Natural killer cell (primary cell): ENCODE data around the gene MAPK8IP1. TPM values are rescaled to one million over a fixed set of nuclear protein-coding genes. Genes with fewer than 3 reads are reported as not detected.

ENCODE experiments used
- ATAC-seq, 3 donors: fragments of 150-1000 bp in 2 of 3; fragments of 200-7000 bp in 1 of 3; cut with Tn5 transposase; 1 replicate in 1 of 3; 2 replicates in 2 of 3; pipeline ENCODE4 v1.10.0; 2021; ENCODE audit warnings: mild to moderate bottlenecking in 2 of 3, moderate library complexity in 2 of 3
- DNase-seq, 2 donors: peaks; one replicate each; pipeline versions ENCODE4 v3.0.0 to v3.0.0-alpha.2; 2013 to 2021; ENCODE audit warnings: mixed read lengths in 1 of 2
- H3K27ac ChIP-seq: one replicate; pipeline ENCODE4 v1.5.1; 2013; ENCODE audit warnings: mild to moderate bottlenecking, low read length
- H3K27me3 ChIP-seq: one replicate; pipeline ENCODE4 v1.6.1; 2013; ENCODE audit warnings: low read length; ENCODE audit not compliant: control insufficient read depth, insufficient read depth
- H3K36me3 ChIP-seq: one replicate; pipeline ENCODE4 v1.6.1; 2013; ENCODE audit warnings: low read length; ENCODE audit not compliant: control insufficient read depth, insufficient read depth
- H3K4me1 ChIP-seq: one replicate; pipeline ENCODE4 v1.6.1; 2013; ENCODE audit warnings: low read length; ENCODE audit not compliant: control insufficient read depth, insufficient read depth
- H3K4me3 ChIP-seq: one replicate; pipeline ENCODE4 v1.5.1; 2013; ENCODE audit warnings: low read length
- H3K9me3 ChIP-seq: one replicate; pipeline ENCODE4 v1.6.1; 2013; ENCODE audit warnings: low read length; ENCODE audit not compliant: control insufficient read depth, insufficient read depth
- H3K27ac Mint-ChIP-seq, 2 donors: one replicate each; pipeline ENCODE4 v1.8.0; 2022; ENCODE audit warnings: mild to moderate bottlenecking in 2 of 2, mixed read lengths in 2 of 2, moderate library complexity in 1 of 2
- H3K27me3 Mint-ChIP-seq, 2 donors: one replicate each; pipeline ENCODE4 v1.8.0; 2022; ENCODE audit warnings: low read depth in 2 of 2, mixed read lengths in 2 of 2
- H3K36me3 Mint-ChIP-seq: one replicate; pipeline ENCODE4 v1.8.0; 2022; ENCODE audit warnings: mixed read lengths
- H3K4me1 Mint-ChIP-seq, 2 donors: one replicate each; pipeline ENCODE4 v1.8.0; 2022; ENCODE audit warnings: mixed read lengths in 2 of 2
- H3K4me3 Mint-ChIP-seq: one replicate; pipeline ENCODE4 v1.8.0; 2022; ENCODE audit warnings: mild to moderate bottlenecking, moderate library complexity, mixed read lengths
- H3K9me3 Mint-ChIP-seq, 2 donors: one replicate each; pipeline ENCODE4 v1.8.0; 2022; ENCODE audit warnings: mixed read lengths in 2 of 2
- CTCF ChIP-seq: fragments of 200-600 bp; IDR thresholded peaks from one replicate; pipeline ENCODE4 v1.8.0; 2022; ENCODE audit warnings: antibody characterized with exemption
- WGBS: methylation state at CpG from one replicate; pipeline ENCODE4 v1.1.7; 2013; ENCODE audit warnings: missing lambda C conversion rate; ENCODE audit not compliant: insufficient coverage; 5-methylcytosine and 5-hydroxymethylcytosine counted together
- intact Hi-C: fragments of 100-400 bp; cut with micrococcal nuclease; formaldehyde crosslinking; loops from one replicate; pipeline ENCODE4 v1.14.2; 2022
- total RNA-seq, 4 donors: library from RNA; stranded (reverse); fragments of 120-200 nt in 1 of 4; gene quantifications; one replicate each; pipeline versions ENCODE4 v1.2.3 to v1.2.4, GENCODE V29; 2013 to 2022

The MAPK8IP1 gene
- total RNA-seq, 3 donors from 2014 or later (not counting 1 experiment from before 2014, with no cell fraction given) = 9.7 to 21.5 (median 13.9) TPM

- ATAC-seq = no peak
- Mint-ChIP-seq H3K36me3 (peaks cover 3% of the 10 kb centered on the region), H3K27ac (no peak overlapping the region), H3K9me3 (no peaks in the 10 kb centered on the region), H3K4me3 (no peak overlapping the region), H3K4me1 (peaks cover 23 to 34% of the 10 kb centered on the region in 2 donors), H3K27me3 (no peaks in the 10 kb centered on the region)
- H3K36me3 ChIP-seq = peaks cover 14% of the 10 kb centered on the region
- H3K4me3 ChIP-seq = no peak overlapping the region
- H3K9me3 ChIP-seq = no peaks in the 10 kb centered on the region
- 91% methylated on average over 4 of the region's 4 CpGs for WGBS
- peaks cover 18% of the 10 kb centered on the region for H3K4me1 ChIP-seq
- H3K27ac ChIP-seq = no peak overlapping the region
- intact Hi-C loops = no loop called here
- TF ChIP-seq CTCF = no peak
- no peaks in the 10 kb centered on the region for H3K27me3 ChIP-seq
- DNase-seq = no peak
Observed at GRCh38 chr11:45852018-45852711, 33.3 kb upstream of the MAPK8IP1 start.

DNA sequence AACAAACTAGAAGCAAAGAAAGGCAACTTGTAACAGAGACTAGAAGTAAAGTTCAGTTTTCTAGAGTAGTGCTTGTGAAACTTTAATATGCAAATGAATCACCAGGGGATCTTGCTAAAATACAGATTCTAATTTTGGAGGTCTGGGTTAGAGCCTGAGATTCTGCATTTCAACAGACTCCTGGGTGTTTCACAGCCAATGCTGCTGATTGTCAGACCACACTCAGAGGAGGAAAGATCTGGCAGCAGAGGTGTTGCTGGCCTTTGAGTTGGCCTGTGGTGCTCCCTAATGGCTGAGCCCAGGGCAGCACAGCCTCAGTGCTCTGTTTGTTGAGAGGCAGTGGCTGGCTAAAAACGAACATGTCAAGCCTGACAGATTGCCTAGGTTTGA is 32.7 kb upstream of the MAPK8IP1 start:
- no peak overlapping the region for H3K4me3 ChIP-seq
- intact Hi-C loops = no loop called here
- no peak for ATAC-seq
- no peaks in the 10 kb centered on the region for H3K9me3 ChIP-seq
- Mint-ChIP-seq H3K9me3 (no peaks in the 10 kb centered on the region), H3K4me3 (no peak overlapping the region), H3K36me3 (peaks cover 7% of the 10 kb centered on the region), H3K27ac (no peak overlapping the region), H3K4me1 (peaks cover 22 to 35% of the 10 kb centered on the region in 2 donors), H3K27me3 (no peaks in the 10 kb centered on the region)
- WGBS = no CpG with 5 or more reads among the region's 1 CpG
- no peak overlapping the region for H3K27ac ChIP-seq
- H3K36me3 ChIP-seq = peaks cover 19% of the 10 kb centered on the region
- peaks cover 17% of the 10 kb centered on the region for H3K4me1 ChIP-seq
- no peak for TF ChIP-seq CTCF
- no peaks in the 10 kb centered on the region for H3K27me3 ChIP-seq
- DNase-seq = no peak

GRCh38 chr11:45853332-45854219 is 31.9 kb upstream of the MAPK8IP1 start:
- Mint-ChIP-seq H3K27me3 (no peaks in the 10 kb centered on the region), H3K36me3 (peaks cover 7% of the 10 kb centered on the region), H3K4me3 (no peak overlapping the region), H3K9me3 (no peaks in the 10 kb centered on the region), H3K27ac (no peak overlapping the region), H3K4me1 (peaks cover 18 to 27% of the 10 kb centered on the region in 2 donors)
- Histone ChIP-seq H3K27ac (no peak overlapping the region), H3K27me3 (no peaks in the 10 kb centered on the region), H3K4me1 (peaks cover 11% of the 10 kb centered on the region), H3K4me3 (no peak overlapping the region), H3K36me3 (peaks cover 28% of the 10 kb centered on the region), H3K9me3 (no peaks in the 10 kb centered on the region)
- TF ChIP-seq CTCF = no peak
- DNase-seq (no peak), ATAC-seq (no peak)
- 88% methylated on average over 6 of the region's 7 CpGs for WGBS
- intact Hi-C loops = no loop called here
